Non-pigmented ciliary epithelial cell (primary cell): Measurements from ENCODE around the gene EEF2KMT.
"Not testable (repeated sequence)": the region's sequence is repeated elsewhere in the genome, so short reads cannot be mapped to it uniquely, and the experiment has no call there.

ENCODE experiments used
- DNase-seq: peaks from one replicate; pipeline ENCODE4 v3.0.0-alpha.2; 2010; ENCODE audit warnings: low read depth

EEF2KMT gene

GRCh38 chr16:5070431-5071186 is 27.0 kb downstream of the EEF2KMT start:
- DNase-seq = no peak

GRCh38 chr16:5069854-5070253 is 27.7 kb downstream of the EEF2KMT start:
- no peak for DNase-seq

- no peak for DNase-seq
Observed at GRCh38 chr16:5069048-5069447, 28.5 kb downstream of the EEF2KMT start.

- DNase-seq = no peak
Observed at GRCh38 chr16:5066511-5066910, 31.1 kb downstream of the EEF2KMT start.

GRCh38 chr16:5065813-5066212 is 31.8 kb downstream of the EEF2KMT start, which contains the start of gene C16orf89:
TSS of gene C16orf89 (minus strand) at chr16:5065956. CDS start at chr16:5065908, 48 bp downstream.
- no peak for DNase-seq

GRCh38 chr16:5065326-5065725 is 32.3 kb downstream of the EEF2KMT start:
- DNase-seq = no peak

- DNase-seq = no peak
Observed at GRCh38 chr16:5064915-5065314, 32.7 kb downstream of the EEF2KMT start.

GRCh38 chr16:5062790-5063765 is 34.5 kb downstream of the EEF2KMT start:
- no peak for DNase-seq

GRCh38 chr16:5062051-5062450 is 35.5 kb downstream of the EEF2KMT start:
- DNase-seq = no peak

- no peak for DNase-seq
Observed at GRCh38 chr16:5060073-5060641, 37.4 kb downstream of the EEF2KMT start.

GRCh38 chr16:5059386-5060072 is 38.1 kb downstream of the EEF2KMT start:
- DNase-seq = no peak

- no peak for DNase-seq
Observed at GRCh38 chr16:5058476-5058875, 39.1 kb downstream of the EEF2KMT start.

GRCh38 chr16:5056352-5056751 is 41.2 kb downstream of the EEF2KMT start:
- no peak for DNase-seq

- DNase-seq = no peak
Observed at GRCh38 chr16:5054876-5055865, 42.4 kb downstream of the EEF2KMT start.

- no peak for DNase-seq
Observed at GRCh38 chr16:5046914-5047313, 50.7 kb downstream of the EEF2KMT start.

- no peak for DNase-seq
Observed at GRCh38 chr16:5045499-5046115, 52.0 kb downstream of the EEF2KMT start.

- not testable (repeated sequence) for DNase-seq
Observed at GRCh38 chr16:5044581-5044980, 53.0 kb downstream of the EEF2KMT start.

- no peak for DNase-seq
Observed at GRCh38 chr16:5044011-5044540, 53.5 kb downstream of the EEF2KMT start.

- DNase-seq = no peak
Observed at GRCh38 chr16:5042574-5043171, 54.9 kb downstream of the EEF2KMT start.
